Measurements from ENCODE around the gene NUP205. TPM values are rescaled to one million over a fixed set of nuclear protein-coding genes. Genes with fewer than 3 reads are reported as not detected.

NUP205 gene
- total and polyA plus RNA-seq, 2 of the 13 experiments (the other 11 are each of a cell fraction or from before 2014, with no cell fraction given), result 46.2 to 87.2 TPM

DNA sequence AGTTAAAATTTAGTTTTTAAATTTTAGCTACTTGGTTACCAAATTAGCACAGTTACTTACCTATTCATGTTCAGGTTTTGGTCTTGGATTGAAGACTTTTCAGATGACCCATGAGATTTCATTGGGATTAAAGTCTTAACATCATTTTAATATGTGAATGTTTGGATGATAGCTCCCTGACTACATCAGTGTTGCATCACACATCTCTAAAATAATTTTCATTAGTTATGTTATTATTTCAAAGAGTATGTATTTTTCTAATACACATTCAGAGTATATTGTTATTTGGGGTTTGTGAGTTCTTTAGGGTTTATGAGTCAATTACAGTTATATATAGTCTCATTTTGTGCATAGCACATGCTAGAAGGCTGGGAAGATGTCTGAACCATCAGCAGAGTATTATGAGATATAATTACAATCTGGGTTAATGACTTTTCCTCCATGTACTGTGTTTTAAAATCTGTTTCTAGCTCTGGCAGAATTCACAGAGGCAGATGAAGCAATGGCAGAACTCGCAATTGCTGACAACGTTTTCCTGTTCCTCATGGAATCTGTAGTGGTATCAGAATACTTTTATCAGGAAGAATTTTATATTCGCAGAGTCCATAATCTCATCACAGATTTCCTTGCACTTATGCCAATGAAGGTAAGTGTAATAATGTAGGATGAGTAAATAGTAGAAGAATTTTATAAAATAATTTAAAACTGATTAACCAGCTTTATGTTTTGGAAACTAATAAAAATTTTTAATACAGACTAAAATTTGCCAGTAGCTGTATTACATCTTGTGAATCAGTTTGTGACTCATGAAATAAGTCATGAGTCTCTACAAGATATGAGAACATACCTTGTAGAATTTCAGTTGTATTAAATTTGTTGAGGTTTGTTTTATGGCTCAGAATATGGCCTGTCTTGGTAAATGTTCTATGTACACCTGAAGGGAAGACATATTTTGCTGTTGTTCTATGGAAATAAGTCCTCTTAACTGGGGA lies 26.9 kb downstream of the NUP205 start (continued):
- TF ChIP-seq ZIK1 (CRISPR knock-in tag; IDR thresholded peaks at IDR 0.05; ENCODE audit: borderline replicate concordance, low read depth) (no peak), RELA (CRISPR knock-in tag; IDR thresholded peaks at IDR 0.05) (no peak), U2AF1 (optimal IDR thresholded peaks at IDR 0.05; ENCODE audit: low read depth, low read length) (no peak)
- TF ChIP-seq, protein P1, sequence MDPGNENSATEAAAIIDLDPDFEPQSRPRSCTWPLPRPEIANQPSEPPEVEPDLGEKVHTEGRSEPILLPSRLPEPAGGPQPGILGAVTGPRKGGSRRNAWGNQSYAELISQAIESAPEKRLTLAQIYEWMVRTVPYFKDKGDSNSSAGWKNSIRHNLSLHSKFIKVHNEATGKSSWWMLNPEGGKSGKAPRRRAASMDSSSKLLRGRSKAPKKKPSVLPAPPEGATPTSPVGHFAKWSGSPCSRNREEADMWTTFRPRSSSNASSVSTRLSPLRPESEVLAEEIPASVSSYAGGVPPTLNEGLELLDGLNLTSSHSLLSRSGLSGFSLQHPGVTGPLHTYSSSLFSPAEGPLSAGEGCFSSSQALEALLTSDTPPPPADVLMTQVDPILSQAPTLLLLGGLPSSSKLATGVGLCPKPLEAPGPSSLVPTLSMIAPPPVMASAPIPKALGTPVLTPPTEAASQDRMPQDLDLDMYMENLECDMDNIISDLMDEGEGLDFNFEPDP (CRISPR knock-in tag; conservative IDR thresholded peaks at IDR 0.05), result no peak

DNA sequence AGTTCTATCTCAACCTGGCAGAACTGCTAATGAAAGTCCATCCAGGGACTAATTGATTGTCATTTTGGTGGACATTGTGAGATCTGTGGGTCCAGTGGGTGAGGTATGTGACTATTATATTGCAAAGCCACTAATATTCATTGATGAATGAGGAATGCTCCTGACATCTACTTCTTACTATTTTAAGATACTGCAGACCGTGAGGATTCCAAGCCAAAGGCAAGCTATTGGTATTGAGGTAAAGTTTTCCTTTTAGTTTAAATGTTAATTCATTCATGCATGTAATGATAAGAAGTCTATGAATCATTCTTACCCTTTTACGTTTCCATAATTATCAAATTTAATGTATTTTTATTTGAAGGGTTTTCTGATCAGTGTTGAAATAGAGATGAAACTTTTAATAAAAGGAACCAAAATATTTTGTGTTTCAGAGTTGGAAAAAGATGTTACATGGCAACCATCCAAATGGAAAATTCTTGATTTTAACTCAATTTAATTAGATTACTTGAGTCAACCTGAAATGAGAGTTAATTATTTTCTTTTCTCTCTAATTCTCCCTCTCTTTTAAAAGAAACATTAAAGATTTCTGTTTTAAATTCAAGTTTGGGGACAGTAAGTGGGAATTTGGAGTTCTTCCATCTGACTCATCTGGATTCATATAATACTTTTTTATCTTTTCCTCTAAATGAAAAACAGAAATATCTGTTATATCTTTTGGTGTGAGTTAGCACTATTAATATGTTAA lies 39.6 kb downstream of the NUP205 start:
- 97% methylated on average over 2 of the region's 2 CpGs for WGBS (ENCODE audit: low lambda C conversion rate)
- POLR2A ChIA-PET, result no interaction called here
- H3K36me3 ChIP-seq (replicated peaks in 1 of 2; ENCODE audit: control insufficient read depth in 1 of 2, insufficient read depth in 2 of 2, low read length in 2 of 2), result peaks cover 13 to 72% of the 10 kb centered on the region in 2 experiments
- no peak overlapping the region for H2AFZ ChIP-seq (ENCODE audit: low read length)
- H3K4me1 ChIP-seq (ENCODE audit: insufficient read depth, low read length), result 0 out of 2 replicates have a peak, but pooled peaks cover 2% of the 10 kb centered on the region
- no peaks in the 10 kb centered on the region for H3K27me3 ChIP-seq (ENCODE audit: control insufficient read depth in 1 of 2, insufficient read depth in 2 of 2, low read length in 2 of 2)
- in situ Hi-C loops (cut with HindIII; ENCODE audit: extremely low pct_ligation_motif_present, low pct_unique_long_range_greater_than_20kb) (no loop called here), intact Hi-C loops (cut with micrococcal nuclease; ENCODE audit: unreplicated experiment) (no loop called here)
- CTCF ChIA-PET (ENCODE audit: low intra/inter-chr PET ratio, low total read pairs), result no interaction called here
- no peak overlapping the region for H3K4me3 ChIP-seq (replicated peaks in 1 of 3; ENCODE audit: insufficient read depth in 1 of 3, low read depth in 2 of 3, low read length in 3 of 3)
- no peak for ATAC-seq
- H3K9ac ChIP-seq (ENCODE audit: insufficient read depth, low read depth, low read length), result no peak overlapping the region
- BruUV-seq (replicated peaks), result no TSS peak
- no peak overlapping the region for H3K27ac ChIP-seq (ENCODE audit: extremely low read length, insufficient read depth, low read length)
- FAIRE-seq, result no peak
- no peaks in the 10 kb centered on the region for H3K79me2 ChIP-seq (ENCODE audit: insufficient read depth, low read length)
- H4K20me1 ChIP-seq (ENCODE audit: insufficient read depth, low read length), result no peaks in the 10 kb centered on the region
- DNase-seq (ENCODE audit: low spot score), result no peak
- H3K4me2 ChIP-seq (ENCODE audit: low read depth, low read length), result no peak overlapping the region
- H3K9me3 ChIP-seq (ENCODE audit: low read length), result no peaks in the 10 kb centered on the region
- TF ChIP-seq ZNF282 (IDR thresholded peaks at IDR 0.05; ENCODE audit: partially characterized antibody) (no peak), ZNF24 (IDR thresholded peaks at IDR 0.05) (no peak), RAD51 (IDR thresholded peaks at IDR 0.05; ENCODE audit: borderline replicate concordance) (no peak), NFYB (CRISPR knock-in tag; IDR thresholded peaks at IDR 0.05) (no peak), CHD4 (IDR thresholded peaks at IDR 0.05; ENCODE audit: borderline replicate concordance, low read length) (no peak), SP5 (CRISPR knock-in tag; IDR thresholded peaks at IDR 0.05; ENCODE audit: borderline replicate concordance, low read depth) (no peak), ZNF317 (CRISPR knock-in tag; IDR thresholded peaks at IDR 0.05) (no peak), ZNF792 (CRISPR knock-in tag; IDR thresholded peaks at IDR 0.05) (no peak), STAG1 (CRISPR knock-in tag; IDR thresholded peaks at IDR 0.05) (no peak), KDM6A (CRISPR knock-in tag; IDR thresholded peaks at IDR 0.05; ENCODE audit: low read depth) (no peak), RFX5 (IDR thresholded peaks at IDR 0.05; ENCODE audit: low read depth, low read length) (no peak)
- TF ChIP-seq, protein P2, sequence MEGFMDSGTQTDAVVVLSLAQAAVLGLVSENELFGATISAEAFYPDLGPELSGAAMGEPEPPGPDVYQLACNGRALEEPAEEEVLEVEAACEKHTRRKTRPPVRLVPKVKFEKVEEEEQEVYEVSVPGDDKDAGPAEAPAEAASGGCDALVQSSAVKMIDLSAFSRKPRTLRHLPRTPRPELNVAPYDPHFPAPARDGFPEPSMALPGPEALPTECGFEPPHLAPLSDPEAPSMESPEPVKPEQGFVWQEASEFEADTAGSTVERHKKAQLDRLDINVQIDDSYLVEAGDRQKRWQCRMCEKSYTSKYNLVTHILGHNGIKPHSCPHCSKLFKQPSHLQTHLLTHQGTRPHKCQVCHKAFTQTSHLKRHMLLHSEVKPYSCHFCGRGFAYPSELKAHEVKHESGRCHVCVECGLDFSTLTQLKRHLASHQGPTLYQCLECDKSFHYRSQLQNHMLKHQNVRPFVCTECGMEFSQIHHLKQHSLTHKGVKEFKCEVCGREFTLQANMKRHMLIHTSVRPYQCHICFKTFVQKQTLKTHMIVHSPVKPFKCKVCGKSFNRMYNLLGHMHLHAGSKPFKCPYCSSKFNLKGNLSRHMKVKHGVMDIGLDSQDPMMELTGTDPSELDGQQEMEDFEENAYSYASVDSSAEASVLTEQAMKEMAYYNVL (CRISPR knock-in tag; IDR thresholded peaks at IDR 0.05; ENCODE audit: borderline replicate concordance), result no peak
- TF ChIP-seq, protein P3, sequence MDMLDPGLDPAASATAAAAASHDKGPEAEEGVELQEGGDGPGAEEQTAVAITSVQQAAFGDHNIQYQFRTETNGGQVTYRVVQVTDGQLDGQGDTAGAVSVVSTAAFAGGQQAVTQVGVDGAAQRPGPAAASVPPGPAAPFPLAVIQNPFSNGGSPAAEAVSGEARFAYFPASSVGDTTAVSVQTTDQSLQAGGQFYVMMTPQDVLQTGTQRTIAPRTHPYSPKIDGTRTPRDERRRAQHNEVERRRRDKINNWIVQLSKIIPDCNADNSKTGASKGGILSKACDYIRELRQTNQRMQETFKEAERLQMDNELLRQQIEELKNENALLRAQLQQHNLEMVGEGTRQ (IDR thresholded peaks at IDR 0.05; ENCODE audit: low read depth, low read length), result no peak
- TF ChIP-seq, protein P3 (CRISPR knock-in tag; IDR thresholded peaks at IDR 0.05; ENCODE audit: borderline replicate concordance), result no peak

Measured in HepG2 (cell line).